Urinary bladder (tissue), 4 donors: ENCODE data around the gene ARFIP1. TPM values are rescaled to one million over a fixed set of nuclear protein-coding genes. Genes with fewer than 3 reads are reported as not detected.

ENCODE experiments used
- DNase-seq: peaks from one replicate; pipeline ENCODE4 v3.0.0-alpha.2; 2015; ENCODE audit errors: extremely low spot score
- H3K27ac ChIP-seq: one replicate; pipeline ENCODE4 v1.5.1; 2013; ENCODE audit warnings: low read depth, mild to moderate bottlenecking, moderate library complexity
- H3K36me3 ChIP-seq: one replicate; pipeline ENCODE4 v1.6.1; 2013; ENCODE audit warnings: mild to moderate bottlenecking, moderate library complexity; ENCODE audit not compliant: insufficient read depth
- H3K4me1 ChIP-seq: one replicate; pipeline ENCODE4 v1.6.1; 2013; ENCODE audit warnings: mild to moderate bottlenecking, moderate library complexity; ENCODE audit not compliant: insufficient read depth
- H3K4me3 ChIP-seq: one replicate; pipeline ENCODE4 v1.5.1; 2013; ENCODE audit warnings: low read depth, low read length
- WGBS: extraction: QIAGEN DNeasy Blood & Tissue Kit; methylation state at CpG from one replicate; pipeline ENCODE4 v1.1.7; 2013; 5-methylcytosine and 5-hydroxymethylcytosine counted together
- polyA plus RNA-seq: library from polyadenylated mRNA; stranded (reverse); fragments of 200-250 nt; gene quantifications from one replicate; pipeline ENCODE4 v1.2.3, GENCODE V29; 2013
- total RNA-seq: library from RNA; depleted of rRNA; stranded (reverse); fragments of >200 nt; gene quantifications from one replicate; pipeline ENCODE4 v1.2.3, GENCODE V29; 2014
- donor health status: healthy with polysubstance abuse.
- donor health status: healthy.

ARFIP1 gene
- total and polyA plus RNA-seq, 2 donors: 23.4 to 64.6 TPM

DNA sequence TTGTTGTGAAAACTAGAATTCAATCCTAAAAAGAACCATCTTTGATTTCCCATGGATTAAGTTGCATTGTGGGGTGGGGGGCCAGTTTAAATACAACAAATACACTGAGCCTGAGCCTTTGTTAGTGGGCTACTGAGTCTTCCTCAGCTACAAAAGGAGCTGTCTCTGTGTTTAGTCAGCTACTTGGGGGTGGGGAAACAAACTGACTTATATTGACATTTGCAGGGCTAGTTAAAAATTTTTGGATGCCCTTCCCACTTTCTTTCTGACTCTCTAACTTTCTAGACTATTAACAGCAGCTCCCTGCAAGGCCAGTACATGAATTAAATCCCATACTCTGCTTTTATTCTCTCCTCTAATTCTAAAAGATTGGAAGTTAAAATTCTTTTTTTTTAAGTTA lies 123.9 kb downstream of the ARFIP1 start:
- DNase-seq: no peak
- Histone ChIP-seq H3K36me3 (peaks cover 2% of the 10 kb centered on the region), H3K4me1 (no peaks in the 10 kb centered on the region), H3K4me3 (no peak overlapping the region), H3K27ac (no peak overlapping the region)

- no peak overlapping the region for H3K4me3 ChIP-seq
- no peak overlapping the region for H3K27ac ChIP-seq
- H3K4me1 ChIP-seq: no peaks in the 10 kb centered on the region
- DNase-seq: no peak
- WGBS: 93% methylated on average over 4 of the region's 4 CpGs
- no peaks in the 10 kb centered on the region for H3K36me3 ChIP-seq
Measured at GRCh38 chr4:152909901-152910300, 130.1 kb downstream of the ARFIP1 start.

GRCh38 chr4:152910521-152910920 lies 130.8 kb downstream of the ARFIP1 start:
- Histone ChIP-seq H3K27ac (no peak overlapping the region), H3K4me1 (no peaks in the 10 kb centered on the region), H3K4me3 (no peak overlapping the region), H3K36me3 (no peaks in the 10 kb centered on the region)
- WGBS: 62% methylated on average over 3 of the region's 3 CpGs
- no peak for DNase-seq

DNA sequence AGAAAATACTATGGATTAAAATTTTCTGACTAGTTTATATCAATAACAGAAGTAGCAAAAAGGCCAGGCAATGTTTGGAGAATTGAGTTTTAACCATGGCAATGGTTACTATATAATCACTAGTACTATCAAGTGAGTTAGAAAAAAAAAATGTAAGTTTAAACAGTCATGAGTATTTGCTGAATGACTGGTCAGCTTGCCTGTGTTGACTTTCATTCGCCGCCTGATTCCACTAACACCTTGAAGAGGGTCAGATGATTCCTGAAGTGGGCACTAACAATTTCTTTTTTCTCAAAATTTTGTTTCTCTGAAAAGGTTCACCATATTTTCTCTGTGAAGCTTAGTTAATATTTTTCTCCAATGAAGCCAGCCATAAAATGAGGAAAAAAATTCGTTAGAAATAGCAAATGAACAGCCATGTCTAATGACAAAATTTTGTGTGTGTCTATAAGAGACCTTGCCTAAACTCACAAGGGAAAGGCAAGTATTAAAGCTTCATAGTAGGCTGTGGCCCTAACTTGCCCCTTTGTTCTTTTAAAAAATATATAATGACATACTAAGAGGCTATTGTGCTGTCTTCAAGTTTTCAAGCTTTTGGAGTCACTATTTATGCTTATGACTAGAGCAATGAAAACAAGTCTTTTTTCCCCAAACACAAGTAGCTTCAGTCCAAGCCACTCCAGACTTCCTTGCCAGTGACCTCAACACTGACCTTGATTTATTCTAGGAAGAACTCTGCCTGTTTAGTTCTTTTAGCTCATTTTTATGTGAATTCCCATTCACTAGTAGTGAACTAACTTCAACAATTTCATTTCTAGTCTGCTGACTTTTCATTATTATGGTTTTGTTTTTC lies 138.0 kb downstream of the ARFIP1 start:
- no peak for DNase-seq
- 93% methylated on average over 3 of the region's 3 CpGs for WGBS
- H3K4me3 ChIP-seq: no peak overlapping the region
- no peaks in the 10 kb centered on the region for H3K4me1 ChIP-seq
- no peaks in the 10 kb centered on the region for H3K36me3 ChIP-seq
- no peak overlapping the region for H3K27ac ChIP-seq

DNA sequence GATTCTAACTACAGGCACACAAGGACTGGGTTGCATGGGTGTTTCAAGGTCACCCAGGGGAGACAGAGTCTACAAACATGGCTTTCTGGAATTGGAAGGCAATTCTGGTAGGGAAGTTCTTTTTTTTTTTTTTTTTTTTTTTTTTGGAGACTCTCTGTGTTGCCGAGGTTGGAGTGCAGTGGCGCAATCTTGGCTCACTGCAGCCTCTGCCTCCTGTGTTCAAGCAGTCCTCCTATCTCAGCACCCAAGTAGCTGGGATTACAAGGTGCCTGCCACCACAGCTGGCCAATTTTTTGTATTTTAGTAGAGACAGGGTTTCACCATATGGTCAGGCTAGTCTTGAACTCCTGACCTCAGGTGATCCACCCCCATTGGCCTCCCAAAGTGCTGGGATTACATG lies 140.1 kb downstream of the ARFIP1 start:
- Histone ChIP-seq H3K36me3 (no peaks in the 10 kb centered on the region), H3K4me1 (no peaks in the 10 kb centered on the region), H3K27ac (no peak overlapping the region), H3K4me3 (no peak overlapping the region)
- 100% methylated on average over 2 of the region's 2 CpGs for WGBS
- no peak for DNase-seq

DNA sequence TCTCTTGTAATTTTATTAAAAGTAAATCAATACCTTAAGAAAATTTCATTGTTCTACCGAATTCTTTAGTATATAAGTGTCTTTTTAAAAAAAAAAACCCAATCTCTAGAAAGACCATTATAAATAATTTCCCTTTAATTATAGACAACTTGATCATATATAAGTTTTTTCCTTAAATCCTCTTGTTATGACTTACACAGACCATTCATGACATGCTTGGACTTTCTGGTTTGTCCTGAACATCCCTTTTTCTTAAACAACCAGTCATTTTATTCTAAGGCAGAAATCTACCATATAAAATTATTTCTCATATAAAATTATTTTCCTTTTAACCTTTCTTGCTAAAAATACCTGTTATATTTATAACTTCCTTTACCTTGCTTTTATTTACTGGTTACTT lies 141.0 kb downstream of the ARFIP1 start:
- Histone ChIP-seq H3K4me3 (no peak overlapping the region), H3K4me1 (no peaks in the 10 kb centered on the region), H3K36me3 (no peaks in the 10 kb centered on the region), H3K27ac (no peak overlapping the region)
- 67% methylated on average over 1 of the region's 1 CpG for WGBS
- DNase-seq: no peak

DNA sequence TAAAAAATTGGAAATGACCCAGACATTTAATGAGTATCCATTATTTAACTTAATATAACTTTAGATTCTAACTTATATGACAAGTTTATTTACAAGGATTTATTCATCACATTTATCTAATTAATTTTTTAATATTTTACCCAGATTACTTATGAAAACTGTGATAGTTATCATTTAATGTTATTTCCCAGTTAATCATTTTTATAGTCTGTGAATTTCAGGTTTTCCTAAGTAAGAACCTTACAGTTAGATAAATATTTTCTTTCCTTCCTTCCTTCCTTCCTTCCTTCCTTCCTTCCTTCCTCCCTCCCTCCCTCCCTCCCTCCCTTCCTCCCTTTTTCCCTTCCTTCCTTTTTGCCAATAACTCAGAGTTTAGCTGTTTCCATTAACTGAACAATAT lies 141.5 kb downstream of the ARFIP1 start:
- no peak for DNase-seq
- no peak overlapping the region for H3K4me3 ChIP-seq
- H3K36me3 ChIP-seq: no peaks in the 10 kb centered on the region
- no peak overlapping the region for H3K27ac ChIP-seq
- H3K4me1 ChIP-seq: no peaks in the 10 kb centered on the region

GRCh38 chr4:152925851-152926250 lies 146.1 kb downstream of the ARFIP1 start:
- 92% methylated on average over 1 of the region's 1 CpG for WGBS
- no peaks in the 10 kb centered on the region for H3K4me1 ChIP-seq

DNA sequence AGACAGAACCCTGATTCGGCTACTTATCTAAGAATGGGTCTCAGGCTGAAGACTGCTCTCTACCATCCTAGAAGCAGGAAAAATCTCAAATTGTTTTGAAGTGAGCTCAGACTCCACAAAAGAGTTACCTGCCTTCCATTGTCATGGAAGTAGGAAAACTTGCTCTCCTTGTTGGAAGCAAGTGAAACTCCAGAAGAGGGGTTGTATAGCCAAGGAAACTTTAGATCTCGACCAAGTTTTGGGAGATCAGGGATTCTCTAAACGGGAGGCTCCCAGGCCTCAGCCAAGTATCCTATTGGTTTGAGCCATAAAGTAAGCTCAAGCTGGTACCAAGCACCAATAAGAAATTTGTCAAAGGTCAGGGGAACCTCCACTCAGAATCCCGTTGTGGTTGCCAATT lies 147.2 kb downstream of the ARFIP1 start:
- no peaks in the 10 kb centered on the region for H3K4me1 ChIP-seq
- WGBS: 88% methylated on average over 4 of the region's 4 CpGs
- no peak overlapping the region for H3K4me3 ChIP-seq
- no peaks in the 10 kb centered on the region for H3K36me3 ChIP-seq
- no peak for DNase-seq
- no peak overlapping the region for H3K27ac ChIP-seq

More at GRCh38 chr4:152925851-152926250, 146.1 kb downstream of the ARFIP1 start:
- Histone ChIP-seq H3K4me3 (no peak overlapping the region), H3K27ac (no peak overlapping the region), H3K36me3 (no peaks in the 10 kb centered on the region)
- no peak for DNase-seq

DNA sequence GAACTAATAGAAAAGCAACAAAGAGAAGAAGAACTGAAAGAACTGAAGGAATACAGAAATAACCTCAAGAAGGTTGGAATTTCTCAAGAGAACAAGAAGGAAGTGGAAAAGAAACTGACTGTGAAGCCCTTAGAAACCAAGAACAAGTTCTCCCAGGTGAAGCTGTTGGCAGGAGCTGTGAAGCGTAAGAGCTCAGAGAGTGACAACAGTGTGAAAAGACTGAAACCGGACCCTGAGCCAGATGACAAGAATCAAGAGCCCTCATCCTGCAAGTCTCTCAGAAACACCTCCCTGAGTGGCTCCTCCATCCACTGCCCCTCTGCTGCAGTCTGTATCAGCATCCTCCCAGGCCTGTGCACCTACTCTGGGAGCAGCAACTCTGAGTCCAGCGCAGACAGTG lies 148.0 kb downstream of the ARFIP1 start:
- H3K36me3 ChIP-seq: no peaks in the 10 kb centered on the region
- WGBS: 95% methylated on average over 3 of the region's 3 CpGs
- DNase-seq: no peak

DNA sequence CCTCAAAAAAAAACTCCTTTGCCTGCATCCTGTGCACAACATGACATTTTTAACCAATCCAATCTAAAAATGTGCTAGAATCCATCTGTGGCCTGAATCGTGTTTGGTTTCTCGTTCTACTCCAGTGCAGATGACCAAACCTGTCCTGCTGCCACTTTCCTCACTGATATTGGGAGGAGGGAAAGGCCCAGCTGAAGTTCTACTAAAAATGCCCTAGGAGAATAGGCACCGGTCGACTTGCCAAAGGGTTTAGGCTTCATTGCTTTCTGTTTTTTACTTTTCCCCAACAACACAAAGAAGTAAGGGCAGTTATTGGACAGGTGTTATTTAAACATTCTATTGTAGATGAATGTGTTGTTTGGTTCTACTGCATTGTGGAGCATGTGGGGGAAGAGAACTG lies 148.5 kb downstream of the ARFIP1 start:
- Histone ChIP-seq H3K4me3 (no peak overlapping the region), H3K4me1 (no peaks in the 10 kb centered on the region), H3K27ac (no peak overlapping the region), H3K36me3 (no peaks in the 10 kb centered on the region)
- WGBS: 91% methylated on average over 4 of the region's 4 CpGs
- DNase-seq: no peak

More for the DNA sequence above, 148.0 kb downstream of the ARFIP1 start:
- no peak overlapping the region for H3K4me3 ChIP-seq
- no peak overlapping the region for H3K27ac ChIP-seq
- H3K4me1 ChIP-seq: no peaks in the 10 kb centered on the region

GRCh38 chr4:152929888-152930287 lies 150.1 kb downstream of the ARFIP1 start:
- WGBS: 28% methylated on average over 1 of the region's 1 CpG
- Histone ChIP-seq H3K4me1 (no peaks in the 10 kb centered on the region), H3K27ac (no peak overlapping the region), H3K4me3 (no peak overlapping the region), H3K36me3 (no peaks in the 10 kb centered on the region)
- DNase-seq: no peak

DNA sequence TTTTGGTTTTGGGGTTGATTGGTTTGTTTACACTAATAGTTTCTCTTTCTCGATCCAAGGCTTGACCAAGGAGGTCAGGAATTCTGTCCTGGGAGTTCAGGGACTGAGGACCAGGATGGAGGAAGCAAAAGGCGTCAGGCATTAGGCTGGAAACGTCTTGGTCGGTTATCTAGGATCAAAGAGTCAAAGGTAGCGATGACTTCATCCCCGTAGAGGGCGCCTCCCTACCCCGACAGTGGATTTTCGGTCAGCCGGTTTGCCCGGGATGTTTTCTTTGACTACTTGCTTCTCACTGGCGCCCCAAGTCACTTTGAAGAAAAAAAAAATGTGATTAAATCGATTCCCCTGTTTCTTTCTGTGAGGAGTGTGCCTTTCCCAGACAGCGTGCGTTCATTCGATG lies 155.4 kb downstream of the ARFIP1 start:
- no peaks in the 10 kb centered on the region for H3K4me1 ChIP-seq
- no peak for DNase-seq
- 48% methylated on average over 16 of the region's 16 CpGs for WGBS
- H3K36me3 ChIP-seq: no peaks in the 10 kb centered on the region
- H3K4me3 ChIP-seq: no peak overlapping the region
- no peak overlapping the region for H3K27ac ChIP-seq

DNA sequence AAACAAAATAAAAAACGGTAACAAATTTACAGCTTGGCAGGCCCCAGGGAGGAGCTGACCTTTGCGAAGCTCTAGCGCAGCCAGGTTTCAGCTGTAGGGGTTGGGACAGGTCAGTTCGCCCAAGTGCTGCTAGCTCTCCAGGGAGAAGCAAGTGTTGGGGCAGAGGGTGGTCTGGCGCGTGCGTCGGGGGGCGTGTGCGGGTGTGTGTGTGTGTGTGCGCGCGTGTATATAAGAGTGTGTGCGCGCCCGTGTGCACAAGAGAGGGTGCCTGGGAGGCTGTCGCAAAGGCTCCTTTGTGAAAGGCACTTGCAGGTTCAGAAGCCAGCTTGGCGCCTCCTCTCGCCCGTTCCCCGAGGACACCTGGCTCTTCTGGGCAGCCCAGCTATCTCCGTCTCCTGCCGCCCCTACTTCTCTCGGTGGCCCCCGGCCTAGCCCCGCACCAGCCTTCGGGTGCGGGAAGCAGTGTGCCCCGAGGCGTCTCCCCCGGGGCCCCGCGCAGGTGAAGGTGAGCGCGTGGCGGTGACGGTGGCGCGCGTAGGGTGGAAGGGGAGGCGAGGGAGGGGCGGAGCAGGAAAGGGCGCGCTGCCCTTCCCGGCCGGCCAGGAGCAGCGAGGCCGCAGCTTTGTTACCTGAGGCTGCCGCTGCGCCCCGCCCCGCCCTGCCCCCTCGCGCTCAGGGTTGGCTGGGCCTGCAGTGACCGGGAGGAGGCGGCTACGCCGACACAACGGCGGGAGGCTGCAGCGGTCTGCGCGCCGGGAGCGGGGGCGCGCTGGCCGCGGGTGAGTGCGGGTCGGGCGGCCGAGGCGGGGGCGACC lies 156.1 kb downstream of the ARFIP1 start, which contains the start of gene FHDC1:
Gene FHDC1, plus strand, starts transcription at position 693 of the 815 bp plus-strand sequence. CDS start 6,735 bp downstream, outside the sequence.
- Histone ChIP-seq H3K4me3 (peak within 1 kb of the TSS; percentile 84), H3K36me3 (no peaks in the 10 kb centered on the region), H3K4me1 (no peaks in the 10 kb centered on the region), H3K27ac (peak within 1 kb of the TSS; percentile 38)
- WGBS: 4% methylated on average over 75 of the region's 75 CpGs
- DNase-seq: no peak
